ENCODE measurements around the gene SUPT5H.
"Not testable (repeated sequence)": the region's sequence is repeated elsewhere in the genome, so short reads cannot be mapped to it uniquely, and the experiment has no call there.

The SUPT5H gene

DNA sequence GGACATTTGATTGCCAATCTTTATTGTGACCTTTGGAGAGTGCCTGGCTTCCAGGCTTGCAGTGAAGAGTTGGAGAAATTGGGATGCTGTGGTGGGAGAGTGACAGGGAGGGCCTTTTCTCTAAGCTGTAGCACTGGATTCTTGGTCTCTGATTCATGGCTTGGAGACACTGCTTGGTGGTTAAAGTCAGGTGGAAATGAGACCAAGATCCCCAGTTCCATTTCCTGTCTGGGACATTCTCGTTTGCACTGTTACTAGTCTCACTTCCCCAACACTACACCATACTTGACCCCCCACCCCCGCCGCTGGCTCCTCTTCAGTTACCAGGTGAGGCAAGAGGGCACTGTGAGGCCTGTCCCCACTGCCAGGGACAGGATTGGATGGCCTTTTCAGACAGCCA is 2.9 kb downstream of the SUPT5H start:
- H3K4me1 ChIP-seq, result no peaks in the 10 kb centered on the region
- H3K36me3 ChIP-seq, result peaks cover 40% of the 10 kb centered on the region
- H3K9me3 ChIP-seq, result no peaks in the 10 kb centered on the region
- TF ChIP-seq, protein P1, sequence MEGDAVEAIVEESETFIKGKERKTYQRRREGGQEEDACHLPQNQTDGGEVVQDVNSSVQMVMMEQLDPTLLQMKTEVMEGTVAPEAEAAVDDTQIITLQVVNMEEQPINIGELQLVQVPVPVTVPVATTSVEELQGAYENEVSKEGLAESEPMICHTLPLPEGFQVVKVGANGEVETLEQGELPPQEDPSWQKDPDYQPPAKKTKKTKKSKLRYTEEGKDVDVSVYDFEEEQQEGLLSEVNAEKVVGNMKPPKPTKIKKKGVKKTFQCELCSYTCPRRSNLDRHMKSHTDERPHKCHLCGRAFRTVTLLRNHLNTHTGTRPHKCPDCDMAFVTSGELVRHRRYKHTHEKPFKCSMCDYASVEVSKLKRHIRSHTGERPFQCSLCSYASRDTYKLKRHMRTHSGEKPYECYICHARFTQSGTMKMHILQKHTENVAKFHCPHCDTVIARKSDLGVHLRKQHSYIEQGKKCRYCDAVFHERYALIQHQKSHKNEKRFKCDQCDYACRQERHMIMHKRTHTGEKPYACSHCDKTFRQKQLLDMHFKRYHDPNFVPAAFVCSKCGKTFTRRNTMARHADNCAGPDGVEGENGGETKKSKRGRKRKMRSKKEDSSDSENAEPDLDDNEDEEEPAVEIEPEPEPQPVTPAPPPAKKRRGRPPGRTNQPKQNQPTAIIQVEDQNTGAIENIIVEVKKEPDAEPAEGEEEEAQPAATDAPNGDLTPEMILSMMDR (IDR thresholded peaks at IDR 0.05; ENCODE audit: low read depth, low read length), result no peak
- H3K4me3 ChIP-seq (ENCODE audit: low read depth, low read length), result no peak overlapping the region
- no peak for DNase-seq
- no peaks in the 10 kb centered on the region for H3K27me3 ChIP-seq

DNA sequence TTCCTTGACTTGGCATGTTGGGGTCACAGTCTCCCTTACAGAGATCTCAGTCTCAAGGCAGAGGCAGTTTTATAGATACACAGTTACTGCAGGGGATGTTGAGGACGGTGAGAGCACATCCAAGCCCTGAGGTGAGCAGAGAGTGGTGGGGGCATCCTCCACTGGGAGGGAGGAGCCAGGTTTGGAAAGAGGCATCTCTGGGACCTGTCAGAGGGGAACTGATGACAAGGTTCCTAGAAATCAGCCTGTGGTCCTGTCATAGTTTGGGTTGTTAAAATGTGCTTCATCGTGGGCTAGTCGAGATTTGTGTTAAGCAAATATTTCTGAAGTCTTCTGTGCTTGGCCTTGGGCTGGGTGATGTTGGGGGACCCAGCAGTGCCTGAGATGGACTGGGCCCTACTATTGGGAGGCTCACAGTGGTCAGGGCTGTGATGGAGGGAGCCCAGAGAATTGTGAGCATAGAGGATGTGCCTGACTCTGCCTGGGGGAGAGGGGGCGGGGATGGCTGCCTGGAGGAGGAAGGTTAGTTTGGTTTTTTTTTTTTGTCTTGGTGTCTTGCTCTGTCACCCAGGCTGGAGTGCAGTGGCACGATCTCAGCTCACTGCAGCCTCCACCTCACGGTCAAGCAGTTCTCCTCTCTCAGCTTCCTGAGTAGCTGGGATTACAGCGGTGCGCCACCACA is 3.9 kb downstream of the SUPT5H start:
- H3K9me3 ChIP-seq, result no peaks in the 10 kb centered on the region
- DNase-seq, result no peak
- H3K36me3 ChIP-seq, result peaks cover 44% of the 10 kb centered on the region
- no peak overlapping the region for H3K4me3 ChIP-seq (ENCODE audit: low read depth, low read length)
- H3K27me3 ChIP-seq, result no peaks in the 10 kb centered on the region
- no peaks in the 10 kb centered on the region for H3K4me1 ChIP-seq
- TF ChIP-seq, protein P1 (IDR thresholded peaks at IDR 0.05; ENCODE audit: low read depth, low read length), result no peak

DNA sequence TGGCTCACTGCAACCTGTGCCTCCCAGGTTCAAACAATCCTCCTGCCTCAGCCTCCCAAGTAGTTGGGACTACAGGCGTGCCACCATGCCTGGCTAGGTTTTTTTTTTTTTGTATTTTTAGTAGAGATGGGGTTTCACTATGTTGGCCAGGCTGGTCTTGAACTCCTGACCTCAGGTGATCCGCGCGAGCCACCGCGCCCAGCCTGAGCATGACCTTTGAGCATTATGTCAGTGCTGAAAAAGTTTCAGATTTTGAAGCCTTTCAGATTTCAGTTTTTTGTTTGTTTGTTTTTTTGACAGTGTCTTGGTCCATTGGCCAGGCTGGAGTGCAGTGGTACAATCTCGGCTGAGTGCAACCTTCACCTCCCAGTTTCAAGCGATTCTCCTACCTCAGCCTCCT is 5.9 kb downstream of the SUPT5H start:
- H3K27me3 ChIP-seq; H3K4me1 ChIP-seq; H3K9me3 ChIP-seq; DNase-seq; H3K4me3 ChIP-seq (ENCODE audit: low read depth, low read length): not testable (repeated sequence)
- peaks cover 44% of the 10 kb centered on the region for H3K36me3 ChIP-seq

DNA sequence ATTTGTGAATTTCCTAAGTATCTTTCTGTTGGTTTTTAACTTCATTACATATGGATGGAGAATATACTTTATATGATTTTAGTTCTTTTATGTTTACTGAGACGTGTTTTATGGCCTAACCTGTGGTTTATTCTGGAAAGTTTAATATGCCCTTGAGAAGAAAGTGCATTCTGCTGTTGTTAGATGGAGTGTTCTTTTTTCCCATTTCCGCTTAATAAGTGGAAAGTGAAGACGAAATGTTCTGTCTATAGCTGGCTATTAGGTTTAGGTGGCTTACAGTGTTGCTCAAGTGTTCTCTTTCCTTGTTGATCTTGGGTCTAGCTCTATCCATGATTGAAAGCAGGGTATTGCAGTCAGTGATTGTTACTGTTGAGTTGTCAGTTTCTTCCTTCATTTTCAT is 18.0 kb downstream of the SUPT5H start:
- Histone ChIP-seq H3K36me3 (peaks cover 70% of the 10 kb centered on the region), H3K4me3 (ENCODE audit: low read depth, low read length) (no peak overlapping the region)
- TF ChIP-seq, protein P1 (IDR thresholded peaks at IDR 0.05; ENCODE audit: low read depth, low read length), result no peak

DNA sequence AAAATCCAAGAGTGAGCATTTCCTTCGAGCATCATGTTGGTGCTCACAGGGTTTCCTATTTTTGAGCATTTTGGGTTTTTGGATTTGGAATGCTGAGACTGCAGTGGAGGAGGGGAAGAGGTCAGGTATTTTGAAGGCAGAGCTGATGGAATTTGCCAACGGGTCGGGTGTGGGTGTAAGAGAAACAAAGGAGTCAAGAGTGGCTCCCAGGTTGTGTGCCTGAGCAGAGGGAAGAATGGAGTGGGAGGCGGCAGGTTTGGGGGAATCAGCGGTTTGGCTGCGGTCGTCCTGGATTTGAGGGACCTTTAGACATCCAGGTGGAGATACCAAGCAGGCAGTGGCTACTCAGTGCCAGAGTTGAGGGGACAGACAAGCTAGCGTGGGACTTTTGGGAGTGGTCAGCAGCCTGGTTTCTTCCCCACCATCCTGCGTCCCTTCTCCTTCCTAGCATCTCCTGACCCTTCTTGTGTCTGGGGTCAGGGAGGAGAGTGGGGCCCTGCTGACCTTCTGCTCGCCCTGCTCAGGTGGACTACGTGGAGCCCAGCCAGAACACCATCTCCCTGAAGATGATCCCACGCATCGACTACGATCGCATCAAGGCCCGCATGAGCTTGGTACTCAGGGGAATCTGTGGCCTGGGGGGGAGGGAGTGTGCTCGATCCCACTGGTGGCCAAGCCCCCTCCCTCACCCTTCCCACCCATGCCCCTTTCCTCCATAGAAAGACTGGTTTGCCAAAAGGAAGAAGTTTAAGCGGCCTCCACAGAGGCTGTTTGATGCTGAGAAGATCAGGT is 20.8 kb downstream of the SUPT5H start:
- H3K9me3 ChIP-seq, result no peaks in the 10 kb centered on the region
- DNase-seq, result no peak
- H3K4me1 ChIP-seq, result no peaks in the 10 kb centered on the region
- H3K4me3 ChIP-seq (ENCODE audit: low read depth, low read length), result no peak overlapping the region
- H3K27me3 ChIP-seq, result no peaks in the 10 kb centered on the region
- H3K36me3 ChIP-seq, result peaks cover 71% of the 10 kb centered on the region
- TF ChIP-seq, protein P1 (IDR thresholded peaks at IDR 0.05; ENCODE audit: low read depth, low read length), result no peak

More for the DNA sequence above, 18.0 kb downstream of the SUPT5H start:
- no peak for DNase-seq
- Histone ChIP-seq H3K4me1 (no peaks in the 10 kb centered on the region), H3K9me3 (no peaks in the 10 kb centered on the region), H3K27me3 (no peaks in the 10 kb centered on the region)

DNA sequence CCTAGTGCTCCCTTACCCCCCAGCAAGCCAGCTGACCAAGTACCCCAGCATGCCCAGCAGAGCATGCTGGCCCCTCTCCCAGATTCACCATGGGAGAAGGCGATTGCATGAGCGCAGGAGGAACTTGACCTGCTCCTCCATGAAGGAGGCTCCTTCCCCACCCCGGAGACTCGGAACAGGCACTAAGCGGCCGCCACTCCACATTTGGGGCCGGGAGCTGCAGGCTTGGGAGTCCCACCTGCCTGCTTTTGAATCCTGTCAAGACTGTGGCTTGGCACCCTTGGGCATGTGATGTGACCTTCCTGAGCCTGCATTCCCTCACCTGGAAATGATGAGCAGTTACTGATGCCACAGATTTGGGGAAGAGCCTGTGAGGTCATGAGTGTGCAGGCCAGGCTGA is 22.6 kb downstream of the SUPT5H start:
- Histone ChIP-seq H3K4me3 (ENCODE audit: low read depth, low read length) (no peak overlapping the region), H3K9me3 (no peaks in the 10 kb centered on the region), H3K4me1 (no peaks in the 10 kb centered on the region), H3K27me3 (no peaks in the 10 kb centered on the region), H3K36me3 (peaks cover 82% of the 10 kb centered on the region)
- TF ChIP-seq, protein P1 (IDR thresholded peaks at IDR 0.05; ENCODE audit: low read depth, low read length), result no peak
- DNase-seq, result no peak

Data from BE2C (cell line).